GM23338 (cell line): ENCODE results near the gene ABCG8. TPM values are rescaled to one million over a fixed set of nuclear protein-coding genes. Genes with fewer than 3 reads are reported as not detected.

Source experiments
- ATAC-seq: fragments of 200-7000 bp; cut with Tn5 transposase; 3 replicates; pipeline ENCODE4 v1.9.1; 2020
- DNase-seq: peaks from one replicate; pipeline ENCODE4 v3.0.0-alpha.2; 2015; ENCODE audit warnings: low spot score
- H2AFZ ChIP-seq: fragments of 200-600 bp; sonication (generic); 2 replicates; pipeline ENCODE4 v1.8.0; 2016; ENCODE audit warnings: antibody characterized with exemption, mild to moderate bottlenecking, moderate library complexity
- H3F3A ChIP-seq: fragments of 200-600 bp; sonication (generic); replicated peaks from 2 replicates; pipeline ENCODE4 v1.8.0; 2017; ENCODE audit warnings: antibody characterized with exemption, mixed run types, low read depth
- H3K27ac ChIP-seq: fragments of 200-600 bp; sonication (generic); 2 replicates; pipeline ENCODE4 v1.6.1; 2016; ENCODE audit warnings: low read depth
- H3K27me3 ChIP-seq: fragments of 200-600 bp; sonication (generic); 2 replicates; pipeline ENCODE4 v1.8.0; 2016; ENCODE audit warnings: mild to moderate bottlenecking, mixed run types, moderate library complexity; ENCODE audit not compliant: insufficient read depth
- H3K36me3 ChIP-seq: fragments of 200-600 bp; sonication (generic); 2 replicates; pipeline ENCODE4 v1.8.0; 2016; ENCODE audit warnings: mild to moderate bottlenecking; ENCODE audit not compliant: insufficient read depth
- H3K4me1 ChIP-seq: fragments of 200-600 bp; sonication (generic); 2 replicates; pipeline ENCODE4 v1.8.0; 2016; ENCODE audit warnings: mild to moderate bottlenecking, moderate library complexity; ENCODE audit not compliant: insufficient read depth
- H3K4me2 ChIP-seq: fragments of 200-600 bp; sonication (generic); 2 replicates; pipeline ENCODE4 v1.7.1; 2017; ENCODE audit warnings: mixed run types
- H3K4me3 ChIP-seq: fragments of 200-600 bp; sonication (generic); 2 replicates; pipeline ENCODE4 v1.6.1; 2016; ENCODE audit warnings: mixed run types
- H3K79me2 ChIP-seq: fragments of 200-600 bp; sonication (generic); replicated peaks from 2 replicates; pipeline ENCODE4 v1.8.0; 2017; ENCODE audit warnings: mild to moderate bottlenecking; ENCODE audit not compliant: insufficient read depth
- H3K9me2 ChIP-seq: fragments of 200-600 bp; sonication (generic); 2 replicates; pipeline ENCODE4 v1.8.0; 2017; ENCODE audit not compliant: insufficient read depth
- H4K20me1 ChIP-seq: fragments of 200-600 bp; sonication (generic); replicated peaks from 2 replicates; pipeline ENCODE4 v1.8.0; 2017; ENCODE audit warnings: mild to moderate bottlenecking; ENCODE audit not compliant: insufficient read depth
- H3K27ac Mint-ChIP-seq: 2 replicates; pipeline ENCODE4 v1.8.0; 2020; ENCODE audit warnings: inconsistent platforms, mild to moderate bottlenecking, moderate library complexity, mixed read lengths
- H3K27me3 Mint-ChIP-seq: 3 replicates; pipeline ENCODE4 v1.8.0; 2022; ENCODE audit warnings: low read depth, mild to moderate bottlenecking, moderate library complexity, mixed read lengths, inconsistent platforms; ENCODE audit not compliant: insufficient read depth, poor library complexity
- H3K36me3 Mint-ChIP-seq: 3 replicates; pipeline ENCODE4 v1.8.0; 2021; ENCODE audit warnings: low read depth, mild to moderate bottlenecking, inconsistent platforms, moderate library complexity, mixed read lengths
- H3K4me1 Mint-ChIP-seq: 3 replicates; pipeline ENCODE4 v1.8.0; 2020; ENCODE audit warnings: mild to moderate bottlenecking, inconsistent platforms, mixed read lengths
- H3K4me3 Mint-ChIP-seq: 3 replicates; pipeline ENCODE4 v1.8.0; 2021; ENCODE audit warnings: moderate library complexity, mild to moderate bottlenecking, inconsistent platforms, mixed read lengths
- H3K9me3 Mint-ChIP-seq: 3 replicates; pipeline ENCODE4 v1.8.0; 2020; ENCODE audit warnings: moderate library complexity, mild to moderate bottlenecking, inconsistent platforms, mixed read lengths
- CREB1 ChIP-seq: fragments of 250-450 bp; sonication (Bioruptor Pico); IDR thresholded peaks from 2 replicates; pipeline ENCODE4 v1.5.0; 2020; ENCODE audit warnings: low read depth, mild to moderate bottlenecking, moderate library complexity
- CTCF ChIP-seq, 2 experiments: fragments of 200-600 bp in 1 of 2; sonication (generic) in 1 of 2; conservative IDR thresholded peaks; 2 replicates each; pipeline versions ENCODE4 v1.5.1 to v1.6.1; 2016 to 2017; ENCODE audit warnings: antibody characterized with exemption in 2 of 2, low read depth in 2 of 2, mild to moderate bottlenecking in 2 of 2, moderate library complexity in 1 of 2
- EZH2 ChIP-seq: fragments of 200-600 bp; sonication (generic); IDR thresholded peaks from one replicate; pipeline ENCODE4 v1.8.0; 2017; ENCODE audit warnings: antibody characterized with exemption, mild to moderate bottlenecking, low read depth; ENCODE audit not compliant: unreplicated experiment
- EZH2phosphoT487 ChIP-seq: fragments of 200-600 bp; sonication (generic); IDR thresholded peaks from one replicate; pipeline ENCODE4 v1.8.1; 2018; ENCODE audit warnings: antibody characterized with exemption; ENCODE audit not compliant: unreplicated experiment
- JUNB ChIP-seq: IDR thresholded peaks from one replicate; pipeline ENCODE4 v1.6.1; 2016; ENCODE audit warnings: antibody characterized with exemption; ENCODE audit not compliant: unreplicated experiment
- NANOG ChIP-seq: IDR thresholded peaks from 2 replicates; pipeline ENCODE4 v1.6.1; 2016; ENCODE audit warnings: antibody characterized with exemption, borderline replicate concordance
- POLR2AphosphoS5 ChIP-seq: IDR thresholded peaks from 2 replicates; pipeline ENCODE4 v1.6.1; 2016; ENCODE audit warnings: antibody characterized with exemption, low read depth
- STAT1 ChIP-seq: IDR thresholded peaks from one replicate; pipeline ENCODE4 v1.6.1; 2016; ENCODE audit warnings: antibody characterized with exemption; ENCODE audit not compliant: unreplicated experiment
- ZNF114 ChIP-seq: fragments of 250-450 bp; sonication (Bioruptor Pico); IDR thresholded peaks from 2 replicates; pipeline ENCODE4 v1.5.0; 2020; ENCODE audit warnings: mild to moderate bottlenecking, moderate library complexity
- ZNF462 ChIP-seq: fragments of 250-450 bp; sonication (Bioruptor Pico); IDR thresholded peaks from 2 replicates; pipeline ENCODE4 v1.5.0; 2020; ENCODE audit warnings: mild to moderate bottlenecking, moderate library complexity
- long read RNA-seq: library from polyadenylated mRNA; unstranded; transcript quantifications from one replicate; pipeline ENCODE4 v2.0.0, GENCODE V29; 2020; ENCODE audit not compliant: unreplicated experiment
- polyA plus RNA-seq: library from polyadenylated mRNA; unstranded; fragments of >200 nt; fragmentation: Nextera tagmentation; extraction: Ambion mirVana; gene quantifications from 2 replicates; pipeline ENCODE4 v1.2.1, GENCODE V29; 2016
- total RNA-seq: library from RNA; depleted of rRNA; stranded (reverse); fragments of >200 nt; shearing (Covaris generic); gene quantifications from 2 replicates; pipeline ENCODE4 v1.2.3, GENCODE V29; 2014; rRNA removed

The ABCG8 gene
- total RNA-seq, result 0.31 and 0.35 TPM in 2 replicates
- 0.03 and 0.19 TPM in 2 replicates for polyA plus RNA-seq
- long read RNA-seq, result 0 reads

GRCh38 chr2:43838560-43839267 is at the start of gene ABCG8, which contains the start of gene ABCG5:
Gene ABCG8, plus strand, starts transcription at chr2:43838971. Its CDS starts 83 bp downstream, at chr2:43839054.
Gene ABCG5, minus strand, starts transcription at chr2:43838839. Its CDS starts 160 bp downstream, at chr2:43838679.
- TF ChIP-seq ZNF462 (CRISPR knock-in tag), result no peak
- TF ChIP-seq POLR2AphosphoS5, result no peak
- TF ChIP-seq CREB1 (CRISPR knock-in tag), result no peak
- no peak for TF ChIP-seq EZH2phosphoT487
- ATAC-seq (peak; percentile 35), DNase-seq (no peak)
- H3K9me2 ChIP-seq, result 0 out of 2 replicates have a peak, but pooled peaks cover 4% of the 10 kb centered on the region
- no peaks in the 10 kb centered on the region; the same call in 1 of the 2 replicates for H3K4me1 ChIP-seq
- H3K4me3 ChIP-seq, result no peak within 1 kb of the TSS
- H3K9me3 Mint-ChIP-seq, result no peaks in the 10 kb centered on the region
- no peaks in the 10 kb centered on the region for H3K36me3 ChIP-seq
- H3K36me3 Mint-ChIP-seq, result no peaks in the 10 kb centered on the region
- no peak within 1 kb of the TSS for H3K4me2 ChIP-seq
- no peak within 1 kb of the TSS; the same call in 2 of the 3 replicates for H3K4me3 Mint-ChIP-seq
- H2AFZ ChIP-seq, result peak within 1 kb of the TSS; percentile 80
- H3K4me1 Mint-ChIP-seq, result peaks cover 15% of the 10 kb centered on the region
- H4K20me1 ChIP-seq, result no peaks in the 10 kb centered on the region
- no peaks in the 10 kb centered on the region for H3K27me3 ChIP-seq
- no peaks in the 10 kb centered on the region for H3K79me2 ChIP-seq
- H3F3A ChIP-seq, result no peaks in the 10 kb centered on the region
- peaks cover 5% of the 10 kb centered on the region for H3K27me3 Mint-ChIP-seq
- no peak within 1 kb of the TSS for H3K27ac ChIP-seq
- no peak within 1 kb of the TSS for H3K27ac Mint-ChIP-seq

GRCh38 chr2:43790147-43790546 is 48.6 kb upstream of the ABCG8 start:
- Histone ChIP-seq H3K4me2 (no peak overlapping the region), H3F3A (no peaks in the 10 kb centered on the region), H3K4me3 (no peak overlapping the region), H3K79me2 (no peaks in the 10 kb centered on the region), H3K27ac (0 out of 2 replicates have a peak overlapping the region, but pooled peaks have one; percentile 5), H4K20me1 (no peaks in the 10 kb centered on the region), H2AFZ (no peak overlapping the region), H3K4me1 (no peaks in the 10 kb centered on the region), H3K36me3 (no peaks in the 10 kb centered on the region), H3K9me2 (no peaks in the 10 kb centered on the region), H3K27me3 (no peaks in the 10 kb centered on the region)
- Mint-ChIP-seq H3K4me3 (no peak overlapping the region), H3K27me3 (no peaks in the 10 kb centered on the region), H3K36me3 (no peaks in the 10 kb centered on the region), H3K27ac (no peak overlapping the region), H3K9me3 (no peaks in the 10 kb centered on the region), H3K4me1 (no peaks in the 10 kb centered on the region)
- DNase-seq (no peak), ATAC-seq (no peak)
- TF ChIP-seq NANOG (no peak), CREB1 (CRISPR knock-in tag) (no peak), POLR2AphosphoS5 (no peak), ZNF114 (no peak), STAT1 (no peak), EZH2 (no peak), CTCF (conservative IDR thresholded peaks at IDR 0.05; ENCODE audit: low read depth in 2 of 2) (no peak), JUNB (no peak)
